Measurements from ENCODE around the gene FOXQ1. TPM values are rescaled to one million over a fixed set of nuclear protein-coding genes. Genes with fewer than 3 reads are reported as not detected.

FOXQ1 gene
- total and polyA plus RNA-seq, 2 of the 13 experiments (the other 11 are each of a cell fraction or from before 2014, with no cell fraction given) = 35.2 to 39.8 TPM

DNA sequence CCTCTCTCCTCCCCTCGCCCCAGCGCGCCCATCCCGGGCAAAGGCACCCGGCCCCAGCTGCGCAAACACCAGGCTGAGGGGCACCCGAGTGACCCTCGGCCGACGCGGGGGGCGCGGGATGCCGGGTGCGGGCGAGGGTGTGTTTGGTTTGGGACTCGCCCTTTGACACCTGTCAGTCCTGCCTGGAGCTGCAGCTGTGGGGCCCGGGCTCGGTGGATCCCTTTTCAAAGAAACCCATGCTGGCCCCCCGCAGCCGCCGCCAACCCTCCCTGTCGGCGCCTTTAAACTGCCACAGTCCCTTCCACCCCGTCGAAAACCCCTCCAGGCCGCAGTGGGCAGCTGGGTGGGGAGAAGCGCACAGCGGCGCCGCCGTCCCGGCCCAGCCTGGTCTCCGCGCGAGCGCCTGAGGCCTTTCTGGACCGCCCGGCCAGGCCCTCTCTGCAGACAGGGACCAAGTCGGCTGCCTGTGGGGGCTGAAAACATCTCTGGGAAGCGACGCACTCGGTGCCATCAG, 5.5 kb downstream of the FOXQ1 start (continued):
- TF ChIP-seq, protein P1, sequence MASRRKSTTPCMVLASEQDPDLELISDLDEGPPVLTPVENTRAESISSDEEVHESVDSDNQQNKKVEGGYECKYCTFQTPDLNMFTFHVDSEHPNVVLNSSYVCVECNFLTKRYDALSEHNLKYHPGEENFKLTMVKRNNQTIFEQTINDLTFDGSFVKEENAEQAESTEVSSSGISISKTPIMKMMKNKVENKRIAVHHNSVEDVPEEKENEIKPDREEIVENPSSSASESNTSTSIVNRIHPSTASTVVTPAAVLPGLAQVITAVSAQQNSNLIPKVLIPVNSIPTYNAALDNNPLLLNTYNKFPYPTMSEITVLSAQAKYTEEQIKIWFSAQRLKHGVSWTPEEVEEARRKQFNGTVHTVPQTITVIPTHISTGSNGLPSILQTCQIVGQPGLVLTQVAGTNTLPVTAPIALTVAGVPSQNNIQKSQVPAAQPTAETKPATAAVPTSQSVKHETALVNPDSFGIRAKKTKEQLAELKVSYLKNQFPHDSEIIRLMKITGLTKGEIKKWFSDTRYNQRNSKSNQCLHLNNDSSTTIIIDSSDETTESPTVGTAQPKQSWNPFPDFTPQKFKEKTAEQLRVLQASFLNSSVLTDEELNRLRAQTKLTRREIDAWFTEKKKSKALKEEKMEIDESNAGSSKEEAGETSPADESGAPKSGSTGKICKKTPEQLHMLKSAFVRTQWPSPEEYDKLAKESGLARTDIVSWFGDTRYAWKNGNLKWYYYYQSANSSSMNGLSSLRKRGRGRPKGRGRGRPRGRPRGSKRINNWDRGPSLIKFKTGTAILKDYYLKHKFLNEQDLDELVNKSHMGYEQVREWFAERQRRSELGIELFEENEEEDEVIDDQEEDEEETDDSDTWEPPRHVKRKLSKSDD (CRISPR knock-in tag; IDR thresholded peaks at IDR 0.05; ENCODE audit: low read depth) = 0 out of 2 replicates have a peak, but pooled peaks have one; percentile 35
- TF ChIP-seq ZNF430 (CRISPR knock-in tag; IDR thresholded peaks at IDR 0.05) (no peak), ZMYM3 (CRISPR knock-in tag; IDR thresholded peaks at IDR 0.05) (0 out of 2 replicates have a peak, but pooled peaks have one; percentile 28), PATZ1 (CRISPR knock-in tag; IDR thresholded peaks at IDR 0.05) (peak; percentile 83), ZNF777 (CRISPR knock-in tag; IDR thresholded peaks at IDR 0.05) (0 out of 2 replicates have a peak, but pooled peaks have one; percentile 19), ZNF138 (CRISPR knock-in tag; IDR thresholded peaks at IDR 0.05; ENCODE audit: low read depth) (no peak), ZFY (CRISPR knock-in tag; IDR thresholded peaks at IDR 0.05) (no peak), DRAP1 (CRISPR knock-in tag; IDR thresholded peaks at IDR 0.05) (no peak), MEIS2 (CRISPR knock-in tag; IDR thresholded peaks at IDR 0.05) (peak; percentile 95), FOXA3 (CRISPR knock-in tag; IDR thresholded peaks at IDR 0.05) (peak; percentile 71; the same call in 1 of the 2 replicates), ZNF205 (CRISPR knock-in tag; IDR thresholded peaks at IDR 0.05) (no peak), NFRKB (IDR thresholded peaks at IDR 0.05) (no peak)
- TF ChIP-seq, protein P2, sequence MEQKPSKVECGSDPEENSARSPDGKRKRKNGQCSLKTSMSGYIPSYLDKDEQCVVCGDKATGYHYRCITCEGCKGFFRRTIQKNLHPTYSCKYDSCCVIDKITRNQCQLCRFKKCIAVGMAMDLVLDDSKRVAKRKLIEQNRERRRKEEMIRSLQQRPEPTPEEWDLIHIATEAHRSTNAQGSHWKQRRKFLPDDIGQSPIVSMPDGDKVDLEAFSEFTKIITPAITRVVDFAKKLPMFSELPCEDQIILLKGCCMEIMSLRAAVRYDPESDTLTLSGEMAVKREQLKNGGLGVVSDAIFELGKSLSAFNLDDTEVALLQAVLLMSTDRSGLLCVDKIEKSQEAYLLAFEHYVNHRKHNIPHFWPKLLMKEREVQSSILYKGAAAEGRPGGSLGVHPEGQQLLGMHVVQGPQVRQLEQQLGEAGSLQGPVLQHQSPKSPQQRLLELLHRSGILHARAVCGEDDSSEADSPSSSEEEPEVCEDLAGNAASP (CRISPR knock-in tag; IDR thresholded peaks at IDR 0.05; ENCODE audit: borderline replicate concordance) = peak; percentile 15; the same call in 1 of the 2 replicates
- TF ChIP-seq, protein P3, sequence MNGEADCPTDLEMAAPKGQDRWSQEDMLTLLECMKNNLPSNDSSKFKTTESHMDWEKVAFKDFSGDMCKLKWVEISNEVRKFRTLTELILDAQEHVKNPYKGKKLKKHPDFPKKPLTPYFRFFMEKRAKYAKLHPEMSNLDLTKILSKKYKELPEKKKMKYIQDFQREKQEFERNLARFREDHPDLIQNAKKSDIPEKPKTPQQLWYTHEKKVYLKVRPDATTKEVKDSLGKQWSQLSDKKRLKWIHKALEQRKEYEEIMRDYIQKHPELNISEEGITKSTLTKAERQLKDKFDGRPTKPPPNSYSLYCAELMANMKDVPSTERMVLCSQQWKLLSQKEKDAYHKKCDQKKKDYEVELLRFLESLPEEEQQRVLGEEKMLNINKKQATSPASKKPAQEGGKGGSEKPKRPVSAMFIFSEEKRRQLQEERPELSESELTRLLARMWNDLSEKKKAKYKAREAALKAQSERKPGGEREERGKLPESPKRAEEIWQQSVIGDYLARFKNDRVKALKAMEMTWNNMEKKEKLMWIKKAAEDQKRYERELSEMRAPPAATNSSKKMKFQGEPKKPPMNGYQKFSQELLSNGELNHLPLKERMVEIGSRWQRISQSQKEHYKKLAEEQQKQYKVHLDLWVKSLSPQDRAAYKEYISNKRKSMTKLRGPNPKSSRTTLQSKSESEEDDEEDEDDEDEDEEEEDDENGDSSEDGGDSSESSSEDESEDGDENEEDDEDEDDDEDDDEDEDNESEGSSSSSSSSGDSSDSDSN (CRISPR knock-in tag; IDR thresholded peaks at IDR 0.05) = peak; percentile 45; the same call in 1 of the 2 replicates
- TF ChIP-seq, protein P4, sequence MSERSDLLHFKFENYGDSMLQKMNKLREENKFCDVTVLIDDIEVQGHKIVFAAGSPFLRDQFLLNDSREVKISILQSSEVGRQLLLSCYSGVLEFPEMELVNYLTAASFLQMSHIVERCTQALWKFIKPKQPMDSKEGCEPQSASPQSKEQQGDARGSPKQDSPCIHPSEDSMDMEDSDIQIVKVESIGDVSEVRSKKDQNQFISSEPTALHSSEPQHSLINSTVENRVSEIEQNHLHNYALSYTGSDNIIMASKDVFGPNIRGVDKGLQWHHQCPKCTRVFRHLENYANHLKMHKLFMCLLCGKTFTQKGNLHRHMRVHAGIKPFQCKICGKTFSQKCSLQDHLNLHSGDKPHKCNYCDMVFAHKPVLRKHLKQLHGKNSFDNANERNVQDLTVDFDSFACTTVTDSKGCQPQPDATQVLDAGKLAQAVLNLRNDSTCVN (CRISPR knock-in tag; IDR thresholded peaks at IDR 0.05; ENCODE audit: borderline replicate concordance) = 0 out of 2 replicates have a peak, but pooled peaks have one; percentile 32
